ENCODE data around the gene GORASP2.

GORASP2 gene

DNA sequence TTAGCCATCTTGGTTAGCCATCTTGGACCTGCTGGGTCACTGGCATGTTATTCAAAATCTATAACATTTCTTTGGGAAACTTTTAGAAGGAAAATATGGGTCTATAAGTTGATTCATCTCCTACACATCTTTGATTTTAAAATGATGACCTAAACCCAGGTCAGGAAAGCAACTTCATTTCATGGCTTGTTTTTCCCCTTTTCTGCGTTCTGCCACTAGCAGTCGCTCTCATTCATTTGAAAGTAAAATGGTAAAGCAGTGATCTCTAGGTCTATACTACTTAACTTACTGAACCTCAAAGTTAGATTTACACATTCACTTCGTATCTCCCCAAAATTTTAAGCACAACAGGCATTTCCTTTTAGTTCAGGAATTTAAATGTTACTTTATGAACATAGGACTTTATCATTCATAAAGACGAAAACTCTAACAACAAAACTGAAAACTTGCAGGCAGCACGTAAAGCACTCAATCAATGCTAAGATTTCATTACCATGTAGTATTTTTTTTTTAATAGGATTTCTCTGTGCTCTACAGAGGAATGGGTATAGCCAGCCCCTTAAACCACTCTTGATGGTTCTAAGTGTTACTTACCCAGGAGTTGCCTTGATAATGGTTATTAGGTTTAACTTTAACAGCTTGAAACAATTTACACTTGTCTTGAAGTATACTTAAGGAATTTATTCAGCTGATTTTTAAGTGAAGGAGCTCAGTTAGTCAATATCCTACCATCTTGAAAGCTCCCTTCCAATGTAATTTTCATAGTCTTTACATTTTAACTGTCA, 62.5 kb downstream of the GORASP2 start:
- Histone ChIP-seq H3K4me1 (ENCODE audit: insufficient read depth, low read length, severe bottlenecking) (no peaks in the 10 kb centered on the region), H3K9me3 (ENCODE audit: low read length) (no peaks in the 10 kb centered on the region), H3K9me2 (ENCODE audit: low read depth, low read length) (no peaks in the 10 kb centered on the region), H3K4me2 (ENCODE audit: low read length) (no peak overlapping the region), H3K9ac (ENCODE audit: low read length) (no peak overlapping the region), H2AFZ (ENCODE audit: low read length) (no peak overlapping the region), H3K4me3 (ENCODE audit: low read depth, low read length, poor library complexity, severe bottlenecking) (no peak overlapping the region), H3K36me3 (ENCODE audit: insufficient read depth, low read length) (peaks cover 64% of the 10 kb centered on the region), H4K20me1 (ENCODE audit: insufficient read depth, low read length) (no peaks in the 10 kb centered on the region), H3K27me3 (ENCODE audit: insufficient read depth, low read length) (no peaks in the 10 kb centered on the region), H3K27ac (ENCODE audit: low read depth, low read length, poor library complexity, severe bottlenecking) (no peak overlapping the region), H3K79me2 (ENCODE audit: insufficient read depth, low read length) (no peaks in the 10 kb centered on the region), H3F3A (ENCODE audit: insufficient read depth, low read length) (no peaks in the 10 kb centered on the region)
- TF ChIP-seq, protein P1, sequence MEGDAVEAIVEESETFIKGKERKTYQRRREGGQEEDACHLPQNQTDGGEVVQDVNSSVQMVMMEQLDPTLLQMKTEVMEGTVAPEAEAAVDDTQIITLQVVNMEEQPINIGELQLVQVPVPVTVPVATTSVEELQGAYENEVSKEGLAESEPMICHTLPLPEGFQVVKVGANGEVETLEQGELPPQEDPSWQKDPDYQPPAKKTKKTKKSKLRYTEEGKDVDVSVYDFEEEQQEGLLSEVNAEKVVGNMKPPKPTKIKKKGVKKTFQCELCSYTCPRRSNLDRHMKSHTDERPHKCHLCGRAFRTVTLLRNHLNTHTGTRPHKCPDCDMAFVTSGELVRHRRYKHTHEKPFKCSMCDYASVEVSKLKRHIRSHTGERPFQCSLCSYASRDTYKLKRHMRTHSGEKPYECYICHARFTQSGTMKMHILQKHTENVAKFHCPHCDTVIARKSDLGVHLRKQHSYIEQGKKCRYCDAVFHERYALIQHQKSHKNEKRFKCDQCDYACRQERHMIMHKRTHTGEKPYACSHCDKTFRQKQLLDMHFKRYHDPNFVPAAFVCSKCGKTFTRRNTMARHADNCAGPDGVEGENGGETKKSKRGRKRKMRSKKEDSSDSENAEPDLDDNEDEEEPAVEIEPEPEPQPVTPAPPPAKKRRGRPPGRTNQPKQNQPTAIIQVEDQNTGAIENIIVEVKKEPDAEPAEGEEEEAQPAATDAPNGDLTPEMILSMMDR (IDR thresholded peaks at IDR 0.05; ENCODE audit: low read length) = peak; percentile 21; the same call in 1 of the 2 replicates
- no peak for TF ChIP-seq EZH2 (IDR thresholded peaks at IDR 0.05; ENCODE audit: borderline replicate concordance, low read length)

DNA sequence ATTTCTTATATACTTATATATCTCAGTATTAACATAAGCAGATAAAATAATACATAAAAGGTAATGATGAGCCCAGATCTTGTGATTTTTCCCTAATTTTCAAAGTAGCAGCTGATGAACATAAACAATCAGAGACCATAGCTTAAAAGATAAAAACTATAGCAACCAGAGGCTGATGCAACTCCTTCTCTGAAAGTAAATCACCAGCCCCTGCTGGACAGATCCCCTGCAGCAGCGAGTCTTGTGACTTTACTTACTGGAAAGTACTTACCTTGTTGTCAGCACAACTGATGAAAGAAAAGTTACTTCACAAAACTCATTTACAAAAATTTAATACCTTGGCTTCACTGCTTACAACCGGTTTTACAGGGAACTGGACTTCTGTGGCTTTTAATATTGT, 67.3 kb downstream of the GORASP2 start:
- Histone ChIP-seq H3K4me2 (ENCODE audit: low read length) (no peak overlapping the region), H3K79me2 (ENCODE audit: insufficient read depth, low read length) (no peaks in the 10 kb centered on the region), H3K36me3 (ENCODE audit: insufficient read depth, low read length) (peaks cover 83% of the 10 kb centered on the region), H3K4me1 (ENCODE audit: insufficient read depth, low read length, severe bottlenecking) (no peaks in the 10 kb centered on the region), H3K9ac (ENCODE audit: low read length) (no peak overlapping the region), H3F3A (ENCODE audit: insufficient read depth, low read length) (no peaks in the 10 kb centered on the region), H3K4me3 (ENCODE audit: low read depth, low read length, poor library complexity, severe bottlenecking) (no peak overlapping the region), H2AFZ (ENCODE audit: low read length) (no peak overlapping the region), H3K9me3 (ENCODE audit: low read length) (no peaks in the 10 kb centered on the region), H3K27me3 (ENCODE audit: insufficient read depth, low read length) (no peaks in the 10 kb centered on the region), H3K27ac (ENCODE audit: low read depth, low read length, poor library complexity, severe bottlenecking) (no peak overlapping the region), H4K20me1 (ENCODE audit: insufficient read depth, low read length) (no peaks in the 10 kb centered on the region), H3K9me2 (ENCODE audit: low read depth, low read length) (no peaks in the 10 kb centered on the region)
- TF ChIP-seq, protein P1 (IDR thresholded peaks at IDR 0.05; ENCODE audit: low read length) = no peak
- TF ChIP-seq EZH2 (IDR thresholded peaks at IDR 0.05; ENCODE audit: borderline replicate concordance, low read length) = no peak

DNA sequence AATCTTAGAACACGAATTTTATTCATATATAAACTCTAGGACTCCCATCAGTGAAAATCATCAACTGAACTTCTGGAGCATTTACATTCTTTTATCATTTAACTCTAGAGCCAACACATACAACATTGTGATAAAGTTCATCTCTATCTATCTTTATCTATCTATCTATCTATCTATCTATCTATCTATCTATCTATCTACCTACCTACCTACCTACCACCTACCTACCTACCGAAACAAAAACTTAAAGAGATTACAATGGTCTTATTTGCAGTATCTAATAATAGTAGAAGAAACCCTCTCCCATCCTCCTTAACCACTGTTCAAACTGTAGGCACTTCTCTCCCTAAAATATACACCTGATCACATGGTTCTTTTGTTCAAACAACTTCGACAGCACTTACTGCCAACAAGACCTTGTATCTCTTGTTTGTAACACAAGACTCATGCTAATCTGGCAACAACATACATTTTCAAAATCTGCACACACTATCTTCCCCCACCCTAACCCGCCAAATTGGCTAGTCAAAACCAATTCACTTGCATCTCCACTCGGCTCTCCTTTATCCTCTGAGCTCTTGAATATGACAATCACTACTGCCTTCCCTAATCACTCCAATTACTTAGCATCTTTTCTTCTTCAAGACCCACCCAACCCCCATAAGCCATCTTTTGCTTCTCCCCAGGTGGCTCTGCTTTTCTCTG, 69.0 kb downstream of the GORASP2 start:
- Histone ChIP-seq H3K9me3 (ENCODE audit: low read length) (no peaks in the 10 kb centered on the region), H2AFZ (ENCODE audit: low read length) (no peak overlapping the region), H3K4me1 (ENCODE audit: insufficient read depth, low read length, severe bottlenecking) (no peaks in the 10 kb centered on the region), H3K36me3 (ENCODE audit: insufficient read depth, low read length) (peaks cover 82% of the 10 kb centered on the region), H3K4me3 (ENCODE audit: low read depth, low read length, poor library complexity, severe bottlenecking) (no peak overlapping the region), H3K9ac (ENCODE audit: low read length) (no peak overlapping the region), H3K9me2 (ENCODE audit: low read depth, low read length) (no peaks in the 10 kb centered on the region), H4K20me1 (ENCODE audit: insufficient read depth, low read length) (no peaks in the 10 kb centered on the region), H3K4me2 (ENCODE audit: low read length) (no peak overlapping the region), H3K27me3 (ENCODE audit: insufficient read depth, low read length) (no peaks in the 10 kb centered on the region), H3K79me2 (ENCODE audit: insufficient read depth, low read length) (no peaks in the 10 kb centered on the region), H3K27ac (ENCODE audit: low read depth, low read length, poor library complexity, severe bottlenecking) (no peak overlapping the region), H3F3A (ENCODE audit: insufficient read depth, low read length) (no peaks in the 10 kb centered on the region)
- TF ChIP-seq, protein P1 (IDR thresholded peaks at IDR 0.05; ENCODE audit: low read length) = no peak
- TF ChIP-seq EZH2 (IDR thresholded peaks at IDR 0.05; ENCODE audit: borderline replicate concordance, low read length) = no peak

All from OCI-LY1 (cell line).